Measurements from ENCODE around the gene FALEC. TPM values are rescaled to one million over a fixed set of nuclear protein-coding genes. Genes with fewer than 3 reads are reported as not detected.

The FALEC gene
- total RNA-seq, 2 donors from 2014 or later: 0.70 to 1.6 TPM

GRCh38 chr1:150554086-150554452, 38.5 kb downstream of the FALEC start:
- DNase-seq: no peak

GRCh38 chr1:150555198-150555970, 39.8 kb downstream of the FALEC start:
- no peaks in the 10 kb centered on the region for H3K9me3 ChIP-seq (ENCODE audit: control insufficient read depth, low read length)
- peaks cover 11% of the 10 kb centered on the region for H3K4me1 Mint-ChIP-seq
- TF ChIP-seq CTCF (conservative IDR thresholded peaks at IDR 0.05): no peak
- peaks cover 7% of the 10 kb centered on the region for H3K36me3 ChIP-seq (ENCODE audit: control insufficient read depth, insufficient read depth, low read length)
- no peak overlapping the region for H3K4me3 ChIP-seq (ENCODE audit: low read length)
- no peaks in the 10 kb centered on the region for H3K9me3 Mint-ChIP-seq
- no peak overlapping the region for H3K27ac ChIP-seq (ENCODE audit: low read depth, low read length)
- H3K4me3 Mint-ChIP-seq: no peak overlapping the region
- peaks cover 2% of the 10 kb centered on the region for H3K36me3 Mint-ChIP-seq (ENCODE audit: low read depth)
- H3K27me3 ChIP-seq (ENCODE audit: control insufficient read depth, insufficient read depth, low read length, poor library complexity, severe bottlenecking): no peaks in the 10 kb centered on the region
- H3K9ac ChIP-seq (ENCODE audit: extremely low read depth, low read length, poor library complexity, severe bottlenecking): no peak overlapping the region
- DNase-seq: no peak
- H3K4me1 ChIP-seq (ENCODE audit: control insufficient read depth, insufficient read depth, low read length): no peaks in the 10 kb centered on the region
- 93 to 94% methylated on average over 11 to 19 of the region's 19 CpGs for WGBS, 2 experiments (ENCODE audit: insufficient coverage in 1 of 2, insufficient read length in 1 of 2)
- peaks cover 7% of the 10 kb centered on the region for H3K27me3 Mint-ChIP-seq (ENCODE audit: insufficient read depth)
- H3K27ac Mint-ChIP-seq: no peak overlapping the region

More at GRCh38 chr1:150554086-150554452, 38.5 kb downstream of the FALEC start:
- no peaks in the 10 kb centered on the region for H3K9me3 ChIP-seq (ENCODE audit: control insufficient read depth, low read length)
- Mint-ChIP-seq H3K27ac (no peak overlapping the region), H3K27me3 (ENCODE audit: insufficient read depth) (peaks cover 14% of the 10 kb centered on the region), H3K4me3 (no peak overlapping the region), H3K36me3 (ENCODE audit: low read depth) (peaks cover 2% of the 10 kb centered on the region), H3K9me3 (no peaks in the 10 kb centered on the region), H3K4me1 (peaks cover 11% of the 10 kb centered on the region)
- no peaks in the 10 kb centered on the region for H3K27me3 ChIP-seq (ENCODE audit: control insufficient read depth, insufficient read depth, low read length, poor library complexity, severe bottlenecking)
- peaks cover 3% of the 10 kb centered on the region for H3K4me1 ChIP-seq (ENCODE audit: control insufficient read depth, insufficient read depth, low read length)
- TF ChIP-seq CTCF (conservative IDR thresholded peaks at IDR 0.05): no peak
- peaks cover 7% of the 10 kb centered on the region for H3K36me3 ChIP-seq (ENCODE audit: control insufficient read depth, insufficient read depth, low read length)
- H3K27ac ChIP-seq (ENCODE audit: low read depth, low read length): no peak overlapping the region
- no peak overlapping the region for H3K4me3 ChIP-seq (ENCODE audit: low read length)
- 93 to 94% methylated on average over 2 to 8 of the region's 8 CpGs for WGBS, 2 experiments (ENCODE audit: insufficient coverage in 1 of 2, insufficient read length in 1 of 2)
- H3K9ac ChIP-seq (ENCODE audit: extremely low read depth, low read length, poor library complexity, severe bottlenecking): no peak overlapping the region

- Histone ChIP-seq H3K36me3 (ENCODE audit: control insufficient read depth, insufficient read depth, low read length) (peaks cover 7% of the 10 kb centered on the region), H3K9ac (ENCODE audit: extremely low read depth, low read length, poor library complexity, severe bottlenecking) (no peak overlapping the region), H3K27ac (ENCODE audit: low read depth, low read length) (no peak overlapping the region), H3K4me1 (ENCODE audit: control insufficient read depth, insufficient read depth, low read length) (no peaks in the 10 kb centered on the region), H3K4me3 (ENCODE audit: low read length) (no peak overlapping the region), H3K27me3 (ENCODE audit: control insufficient read depth, insufficient read depth, low read length, poor library complexity, severe bottlenecking) (no peaks in the 10 kb centered on the region), H3K9me3 (ENCODE audit: control insufficient read depth, low read length) (no peaks in the 10 kb centered on the region)
- 82 to 87% methylated on average over 7 to 26 of the region's 26 CpGs for WGBS, 2 experiments (ENCODE audit: insufficient coverage in 1 of 2, insufficient read length in 1 of 2)
- Mint-ChIP-seq H3K4me1 (peaks cover 16% of the 10 kb centered on the region), H3K4me3 (no peak overlapping the region), H3K9me3 (no peaks in the 10 kb centered on the region), H3K36me3 (ENCODE audit: low read depth) (peaks cover 2% of the 10 kb centered on the region), H3K27me3 (ENCODE audit: insufficient read depth) (peaks cover 2% of the 10 kb centered on the region), H3K27ac (peak overlapping the region; percentile 64)
- no peak for TF ChIP-seq CTCF (conservative IDR thresholded peaks at IDR 0.05)
- DNase-seq: peak; percentile 63
These were observed 40.7 kb downstream of the FALEC start for GRCh38 chr1:150555971-150556865.

Data from endodermal cell (in vitro differentiated cells).